ENCODE measurements around the gene CCDC39.
"Not testable (repeated sequence)": the region's sequence is repeated elsewhere in the genome, so short reads cannot be mapped to it uniquely, and the experiment has no call there.

The CCDC39 gene

DNA sequence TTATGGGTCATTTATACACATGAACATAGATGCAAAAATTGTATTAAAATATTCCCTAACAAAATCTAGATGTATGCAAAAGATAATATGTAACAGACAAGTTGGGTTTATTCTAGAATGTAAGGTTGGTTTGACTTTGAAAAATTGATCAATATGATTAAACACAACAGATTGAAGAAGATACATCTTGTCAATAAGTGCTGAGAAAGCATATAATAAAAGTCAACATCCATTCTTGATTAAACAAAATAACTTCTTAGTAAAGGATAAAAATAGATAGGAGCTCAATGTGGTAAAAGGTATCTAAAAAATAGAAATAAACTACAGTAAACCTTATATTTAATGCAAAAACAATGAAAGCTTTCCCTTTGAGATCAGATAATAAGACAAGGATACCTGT is 38.3 kb downstream of the CCDC39 start:
- no peak overlapping the region for H3K27ac ChIP-seq
- TF ChIP-seq, protein P1, sequence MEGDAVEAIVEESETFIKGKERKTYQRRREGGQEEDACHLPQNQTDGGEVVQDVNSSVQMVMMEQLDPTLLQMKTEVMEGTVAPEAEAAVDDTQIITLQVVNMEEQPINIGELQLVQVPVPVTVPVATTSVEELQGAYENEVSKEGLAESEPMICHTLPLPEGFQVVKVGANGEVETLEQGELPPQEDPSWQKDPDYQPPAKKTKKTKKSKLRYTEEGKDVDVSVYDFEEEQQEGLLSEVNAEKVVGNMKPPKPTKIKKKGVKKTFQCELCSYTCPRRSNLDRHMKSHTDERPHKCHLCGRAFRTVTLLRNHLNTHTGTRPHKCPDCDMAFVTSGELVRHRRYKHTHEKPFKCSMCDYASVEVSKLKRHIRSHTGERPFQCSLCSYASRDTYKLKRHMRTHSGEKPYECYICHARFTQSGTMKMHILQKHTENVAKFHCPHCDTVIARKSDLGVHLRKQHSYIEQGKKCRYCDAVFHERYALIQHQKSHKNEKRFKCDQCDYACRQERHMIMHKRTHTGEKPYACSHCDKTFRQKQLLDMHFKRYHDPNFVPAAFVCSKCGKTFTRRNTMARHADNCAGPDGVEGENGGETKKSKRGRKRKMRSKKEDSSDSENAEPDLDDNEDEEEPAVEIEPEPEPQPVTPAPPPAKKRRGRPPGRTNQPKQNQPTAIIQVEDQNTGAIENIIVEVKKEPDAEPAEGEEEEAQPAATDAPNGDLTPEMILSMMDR (conservative IDR thresholded peaks at IDR 0.05; ENCODE audit: low read depth): no peak
- ChIA-PET POLR2A (ENCODE audit: low non-redundant PET) (no interaction called here), CTCF (no interaction called here)
- DNase-seq (ENCODE audit: low spot score): no peak

- CTCF ChIA-PET: interaction anchor here (0.6 kb wide), 1 partner anchor 124 kb away, joined by 3 read pairs; no protein-coding TSS in a partner anchor
- H3K27ac ChIP-seq: no peak overlapping the region
- TF ChIP-seq, protein P1 (conservative IDR thresholded peaks at IDR 0.05; ENCODE audit: low read depth): no peak
- no peak for DNase-seq (ENCODE audit: low spot score)
- POLR2A ChIA-PET (ENCODE audit: low non-redundant PET): no interaction called here
Measured at GRCh38 chr3:180633722-180634121, 45.6 kb downstream of the CCDC39 start.

DNA sequence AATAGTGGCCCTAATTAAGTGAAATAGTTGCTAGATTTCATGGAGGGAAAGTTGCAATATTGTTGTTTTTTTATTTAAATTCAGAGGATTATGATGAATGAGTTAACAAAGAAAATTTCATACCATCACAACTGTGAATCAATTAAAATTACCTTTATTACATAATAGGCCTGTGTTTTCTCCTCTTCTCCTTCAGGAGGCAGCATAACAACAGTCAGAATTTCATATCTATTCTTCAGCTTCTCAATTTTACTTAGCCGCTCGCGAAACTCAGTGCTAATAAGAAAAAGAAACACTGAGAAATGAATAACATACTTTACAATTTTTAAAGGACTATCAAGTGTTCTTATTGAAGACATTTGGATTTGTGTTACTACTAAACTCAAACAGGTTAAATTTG is 48.0 kb downstream of the CCDC39 start:
- no peak overlapping the region for H3K27ac ChIP-seq
- DNase-seq (ENCODE audit: low spot score): no peak
- ChIA-PET CTCF (no interaction called here), POLR2A (ENCODE audit: low non-redundant PET) (no interaction called here)
- TF ChIP-seq, protein P1 (conservative IDR thresholded peaks at IDR 0.05; ENCODE audit: low read depth): no peak

DNA sequence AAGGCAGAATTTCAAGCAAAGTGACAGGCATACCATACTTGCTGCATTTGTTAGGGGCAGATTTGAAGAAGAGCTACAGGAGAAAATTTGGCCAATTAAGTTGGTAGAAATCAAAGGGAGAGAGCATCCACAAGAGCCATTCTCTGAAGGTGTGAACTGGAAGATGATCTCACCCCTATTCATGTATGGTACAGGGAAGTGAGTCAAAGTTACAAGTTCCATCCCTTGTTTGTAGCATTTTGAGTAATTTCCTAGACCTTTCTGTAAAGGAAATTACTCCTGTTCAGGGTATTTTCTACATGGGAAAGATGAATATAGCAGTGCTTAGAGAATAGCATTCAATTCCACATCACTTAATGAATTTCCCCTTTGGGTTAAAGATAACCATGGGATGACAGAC is 48.9 kb downstream of the CCDC39 start:
- CTCF ChIA-PET: interaction anchor here (0.5 to 0.7 kb wide), 2 partner anchors 27 to 702 kb away, joined by 3 to 4 read pairs; no protein-coding TSS in a partner anchor
- no peak for DNase-seq (ENCODE audit: low spot score)
- H3K27ac ChIP-seq: no peak overlapping the region
- POLR2A ChIA-PET (ENCODE audit: low non-redundant PET): no interaction called here
- TF ChIP-seq, protein P1 (conservative IDR thresholded peaks at IDR 0.05; ENCODE audit: low read depth): no peak

DNA sequence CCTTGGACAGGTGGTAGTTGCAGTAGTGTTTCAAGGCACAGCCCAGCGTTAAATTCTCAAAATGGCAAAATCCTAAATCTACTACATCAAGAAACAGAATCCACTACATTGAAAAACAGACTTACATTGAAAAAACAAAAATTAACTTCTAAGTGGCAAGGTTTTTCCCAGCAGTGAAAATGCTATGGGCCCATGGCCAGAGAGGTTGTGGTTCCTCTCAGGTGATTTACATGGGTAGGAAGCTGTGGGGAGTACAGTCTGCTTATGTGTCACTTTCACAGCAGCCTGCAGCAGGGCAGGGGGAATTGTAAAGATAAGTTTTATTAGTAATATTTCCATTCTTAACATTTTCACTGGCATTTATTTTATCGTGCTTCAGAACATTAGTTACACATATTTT is 52.4 kb downstream of the CCDC39 start:
- POLR2A ChIA-PET (ENCODE audit: low non-redundant PET): no interaction called here
- no peak overlapping the region for H3K27ac ChIP-seq
- CTCF ChIA-PET: no interaction called here
- no peak for DNase-seq (ENCODE audit: low spot score)
- TF ChIP-seq, protein P1 (conservative IDR thresholded peaks at IDR 0.05; ENCODE audit: low read depth): no peak

- TF ChIP-seq, protein P1 (conservative IDR thresholded peaks at IDR 0.05; ENCODE audit: low read depth): no peak
- no peak overlapping the region for H3K27ac ChIP-seq
- no peak for DNase-seq (ENCODE audit: low spot score)
- ChIA-PET CTCF (no interaction called here), POLR2A (ENCODE audit: low non-redundant PET) (no interaction called here)
Measured at GRCh38 chr3:180624714-180625113, 54.6 kb downstream of the CCDC39 start.

GRCh38 chr3:180619723-180620122 is 59.6 kb downstream of the CCDC39 start:
- H3K27ac ChIP-seq: no peak overlapping the region
- CTCF ChIA-PET: no interaction called here
- TF ChIP-seq, protein P1 (conservative IDR thresholded peaks at IDR 0.05; ENCODE audit: low read depth): no peak
- DNase-seq (ENCODE audit: low spot score): no peak
- POLR2A ChIA-PET (ENCODE audit: low non-redundant PET): no interaction called here

DNA sequence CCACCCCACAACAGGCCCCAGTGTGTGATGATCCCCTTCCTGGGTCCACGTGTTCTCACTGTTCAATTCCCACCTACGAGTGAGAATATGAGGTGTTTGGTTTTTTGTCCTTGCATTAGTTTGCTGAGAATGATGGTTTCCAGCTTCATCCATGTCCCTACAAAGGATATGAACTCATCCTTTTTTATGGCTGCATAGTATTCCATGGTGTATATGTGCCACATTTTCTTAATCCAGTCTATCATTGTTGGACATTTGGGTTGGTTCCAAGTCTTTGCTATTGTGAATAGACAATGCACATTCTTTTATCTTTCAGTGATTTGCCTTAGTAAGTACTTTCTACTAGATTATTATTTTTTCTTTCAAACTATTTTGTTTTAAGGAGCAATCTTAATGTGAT is 60.7 kb downstream of the CCDC39 start:
- POLR2A ChIA-PET (ENCODE audit: low non-redundant PET); CTCF ChIA-PET: not testable (repeated sequence)

More for the DNA sequence above, 60.7 kb downstream of the CCDC39 start:
- DNase-seq (ENCODE audit: low spot score); H3K27ac ChIP-seq: not testable (repeated sequence)

Data from RWPE1 (cell line).